Measurements from ENCODE around the gene LPP. TPM values are rescaled to one million over a fixed set of nuclear protein-coding genes. Genes with fewer than 3 reads are reported as not detected.

The LPP gene
- total RNA-seq, 4 donors from 2014 or later = 56.0 to 65.7 (median 58.1) TPM

- TF ChIP-seq POLR2A (IDR thresholded peaks at IDR 0.05) (no peak), CTCF (IDR thresholded peaks at IDR 0.05 in 4 of 5, conservative IDR thresholded peaks at IDR 0.05 in 1 of 5) (no peak)
- Histone ChIP-seq H3K36me3 (no peaks in the 10 kb centered on the region), H3K9me3 (no peaks in the 10 kb centered on the region), H3K4me1 (peaks cover 57 to 62% of the 10 kb centered on the region in 2 donors), H3K27me3 (no peaks in the 10 kb centered on the region), H3K27ac (peak overlapping the region; percentile 82 to 99 (median 90)), H3K4me3 (no peak overlapping the region)
- no peak for ATAC-seq
- in situ Hi-C loops (cut with MboI; ENCODE audit: low sequenced_read_pairs in 4 of 4) = loop anchor here in 3 of 4 donors (25.0 kb wide), 3 partner anchors 547 to 853 kb away; partner anchors contain the start of gene BCL6 (in 1 of the 3)
- no peak for DNase-seq
- intact Hi-C loops (cut with DNase I; ENCODE audit: low total_unique reads) = loop anchor here (5.0 to 10.0 kb wide), 3 partner anchors 542 to 860 kb away; no protein-coding TSS in a partner anchor
Measured at GRCh38 chr3:188284455-188285212, 130.7 kb downstream of the LPP start.

- peak; percentile 88 to 92 for DNase-seq
- intact Hi-C loops (cut with DNase I; ENCODE audit: low total_unique reads) (loop anchor here (5.0 to 10.0 kb wide), 3 partner anchors 544 to 859 kb away; no protein-coding TSS in a partner anchor), in situ Hi-C loops (cut with MboI; ENCODE audit: low sequenced_read_pairs in 4 of 4) (loop anchor here in 3 of 4 donors (25.0 kb wide), 3 partner anchors 549 to 851 kb away; partner anchors contain the start of gene BCL6 (in 1 of the 3))
- TF ChIP-seq POLR2A (IDR thresholded peaks at IDR 0.05) (peak; percentile 59 to 81), CTCF (IDR thresholded peaks at IDR 0.05 in 4 of 5, conservative IDR thresholded peaks at IDR 0.05 in 1 of 5) (no peak)
- Histone ChIP-seq H3K27ac (peak overlapping the region; percentile 82 to 99 (median 90)), H3K27me3 (no peaks in the 10 kb centered on the region), H3K4me1 (peaks cover 46 to 51% of the 10 kb centered on the region in 2 donors), H3K36me3 (no peaks in the 10 kb centered on the region), H3K9me3 (no peaks in the 10 kb centered on the region), H3K4me3 (no peak overlapping the region)
- peak; percentile 97 to 98 for ATAC-seq
Measured at GRCh38 chr3:188286087-188286513, 132.1 kb downstream of the LPP start.

- H3K4me1 ChIP-seq = peaks cover 46 to 49% of the 10 kb centered on the region in 2 donors
- intact Hi-C loops (cut with DNase I; ENCODE audit: low total_unique reads) = loop anchor here (5.0 to 10.0 kb wide), 3 partner anchors 545 to 857 kb away; no protein-coding TSS in a partner anchor
- no peak for DNase-seq
- TF ChIP-seq POLR2A (IDR thresholded peaks at IDR 0.05) (no peak), CTCF (IDR thresholded peaks at IDR 0.05 in 4 of 5, conservative IDR thresholded peaks at IDR 0.05 in 1 of 5) (no peak)
- peak overlapping the region; percentile 82 to 99 (median 90) for H3K27ac ChIP-seq
- no peaks in the 10 kb centered on the region for H3K36me3 ChIP-seq
- no peaks in the 10 kb centered on the region for H3K27me3 ChIP-seq
- ATAC-seq = no peak
- in situ Hi-C loops (cut with MboI; ENCODE audit: low sequenced_read_pairs in 4 of 4) = loop anchor here in 3 of 4 donors (25.0 kb wide), 3 partner anchors 550 to 850 kb away; partner anchors contain the start of gene BCL6 (in 1 of the 3)
- H3K9me3 ChIP-seq = no peaks in the 10 kb centered on the region
- no peak overlapping the region for H3K4me3 ChIP-seq
Measured at GRCh38 chr3:188287339-188287738, 133.4 kb downstream of the LPP start.

GRCh38 chr3:188287762-188288505 lies 134.0 kb downstream of the LPP start:
- peak in 1 of 2 donors; percentile 26 for ATAC-seq

More at GRCh38 chr3:188287762-188288505, 134.0 kb downstream of the LPP start:
- no peaks in the 10 kb centered on the region for H3K9me3 ChIP-seq
- no peaks in the 10 kb centered on the region for H3K36me3 ChIP-seq
- H3K27me3 ChIP-seq = no peaks in the 10 kb centered on the region
- in situ Hi-C loops (cut with MboI; ENCODE audit: low sequenced_read_pairs in 4 of 4) (loop anchor here in 3 of 4 donors (25.0 kb wide), 3 partner anchors 551 to 849 kb away; partner anchors contain the start of gene BCL6 (in 1 of the 3)), intact Hi-C loops (cut with DNase I; ENCODE audit: low total_unique reads) (loop anchor here (5.0 to 10.0 kb wide), 3 partner anchors 546 to 857 kb away; no protein-coding TSS in a partner anchor)
- peaks cover 43% of the 10 kb centered on the region in 2 donors for H3K4me1 ChIP-seq
- no peak for TF ChIP-seq POLR2A (IDR thresholded peaks at IDR 0.05)
- TF ChIP-seq CTCF (IDR thresholded peaks at IDR 0.05 in 4 of 5, conservative IDR thresholded peaks at IDR 0.05 in 1 of 5) = no peak
- peak in 1 of 2 donors; percentile 54 for DNase-seq
- H3K27ac ChIP-seq = peak overlapping the region; percentile 82 to 99 (median 90)
- no peak overlapping the region for H3K4me3 ChIP-seq

Data from gastrocnemius medialis (tissue), 4 donors.